Muscle layer of colon (tissue), 2 donors: ENCODE data around the gene SMIM26.

Experiments
- H3K27ac ChIP-seq: one replicate; pipeline ENCODE4 v1.7.0; 2013; ENCODE audit warnings: low read depth, mild to moderate bottlenecking, low read length, moderate library complexity
- H3K27me3 ChIP-seq, 2 donors: one replicate each; pipeline ENCODE4 v1.7.0; 2013; ENCODE audit warnings: low read length in 2 of 2, mild to moderate bottlenecking in 2 of 2; ENCODE audit not compliant: insufficient read depth in 2 of 2, control insufficient read depth in 1 of 2
- H3K36me3 ChIP-seq: one replicate; pipeline ENCODE4 v1.7.0; 2013; ENCODE audit warnings: mild to moderate bottlenecking, low read length; ENCODE audit not compliant: insufficient read depth
- H3K4me1 ChIP-seq: one replicate; pipeline ENCODE4 v1.7.0; 2013; ENCODE audit warnings: mild to moderate bottlenecking, low read length; ENCODE audit not compliant: insufficient read depth
- H3K4me3 ChIP-seq, 2 donors: one replicate each; pipeline ENCODE4 v1.7.0; 2013; ENCODE audit warnings: low read length in 2 of 2, low read depth in 1 of 2, mild to moderate bottlenecking in 1 of 2, moderate library complexity in 1 of 2
- H3K9ac ChIP-seq: one replicate; pipeline ENCODE4 v1.7.0; 2013; ENCODE audit warnings: low read length
- H3K9me3 ChIP-seq: one replicate; pipeline ENCODE4 v1.7.0; 2013; ENCODE audit warnings: mild to moderate bottlenecking, low read length
- donor health status: abdominal sarcoma.
- donor health status: Adenocarcinoma of cecum.

The SMIM26 gene

GRCh38 chr20:18537651-18538050 is 29.6 kb upstream of the SMIM26 start:
- Histone ChIP-seq H3K27me3 (no peaks in the 10 kb centered on the region), H3K36me3 (peaks cover 29% of the 10 kb centered on the region), H3K9me3 (no peaks in the 10 kb centered on the region), H3K4me1 (no peaks in the 10 kb centered on the region), H3K9ac (no peak overlapping the region), H3K4me3 (no peak overlapping the region), H3K27ac (no peak overlapping the region)

GRCh38 chr20:18541741-18542140 is 25.5 kb upstream of the SMIM26 start:
- Histone ChIP-seq H3K4me1 (no peaks in the 10 kb centered on the region), H3K27ac (no peak overlapping the region), H3K4me3 (no peak overlapping the region), H3K27me3 (no peaks in the 10 kb centered on the region), H3K36me3 (peaks cover 37% of the 10 kb centered on the region), H3K9me3 (no peaks in the 10 kb centered on the region), H3K9ac (no peak overlapping the region)

GRCh38 chr20:18543216-18543615 is 24.0 kb upstream of the SMIM26 start:
- no peak overlapping the region for H3K27ac ChIP-seq
- H3K9me3 ChIP-seq = no peaks in the 10 kb centered on the region
- H3K4me3 ChIP-seq = no peak overlapping the region
- H3K36me3 ChIP-seq = peaks cover 47% of the 10 kb centered on the region
- H3K27me3 ChIP-seq = no peaks in the 10 kb centered on the region
- H3K4me1 ChIP-seq = no peaks in the 10 kb centered on the region
- H3K9ac ChIP-seq = no peak overlapping the region

- Histone ChIP-seq H3K36me3 (peaks cover 51% of the 10 kb centered on the region), H3K27me3 (no peaks in the 10 kb centered on the region), H3K4me3 (no peak overlapping the region), H3K9ac (no peak overlapping the region), H3K9me3 (no peaks in the 10 kb centered on the region), H3K27ac (no peak overlapping the region), H3K4me1 (no peaks in the 10 kb centered on the region)
Measured at GRCh38 chr20:18543932-18544331, 23.3 kb upstream of the SMIM26 start.

GRCh38 chr20:18545566-18545965 is 21.7 kb upstream of the SMIM26 start:
- Histone ChIP-seq H3K27me3 (no peaks in the 10 kb centered on the region), H3K4me1 (no peaks in the 10 kb centered on the region), H3K9ac (no peak overlapping the region)

GRCh38 chr20:18548465-18548864 is 18.8 kb upstream of the SMIM26 start:
- Histone ChIP-seq H3K9ac (no peak overlapping the region), H3K36me3 (peaks cover 48% of the 10 kb centered on the region), H3K27me3 (no peaks in the 10 kb centered on the region), H3K4me1 (no peaks in the 10 kb centered on the region), H3K27ac (no peak overlapping the region), H3K4me3 (no peak overlapping the region), H3K9me3 (no peaks in the 10 kb centered on the region)

More at GRCh38 chr20:18545566-18545965, 21.7 kb upstream of the SMIM26 start:
- Histone ChIP-seq H3K9me3 (no peaks in the 10 kb centered on the region), H3K4me3 (no peak overlapping the region), H3K36me3 (peaks cover 50% of the 10 kb centered on the region), H3K27ac (no peak overlapping the region)

GRCh38 chr20:18553746-18554145 is 13.5 kb upstream of the SMIM26 start:
- Histone ChIP-seq H3K9me3 (no peaks in the 10 kb centered on the region), H3K36me3 (peaks cover 19% of the 10 kb centered on the region), H3K4me3 (no peak overlapping the region), H3K27ac (no peak overlapping the region), H3K27me3 (no peaks in the 10 kb centered on the region), H3K9ac (no peak overlapping the region), H3K4me1 (no peaks in the 10 kb centered on the region)

GRCh38 chr20:18567739-18568091 is 483 bp downstream of the SMIM26 start:
- Histone ChIP-seq H3K4me3 (peak overlapping the region; percentile 63 to 85), H3K9me3 (no peaks in the 10 kb centered on the region), H3K4me1 (peaks cover 8% of the 10 kb centered on the region), H3K27me3 (no peaks in the 10 kb centered on the region), H3K9ac (peak overlapping the region; percentile 83), H3K36me3 (peaks cover 12% of the 10 kb centered on the region), H3K27ac (peak overlapping the region; percentile 83)

- Histone ChIP-seq H3K4me3 (no peak overlapping the region), H3K27me3 (no peaks in the 10 kb centered on the region), H3K9ac (no peak overlapping the region), H3K27ac (no peak overlapping the region), H3K36me3 (peaks cover 12% of the 10 kb centered on the region), H3K9me3 (no peaks in the 10 kb centered on the region), H3K4me1 (peaks cover 8% of the 10 kb centered on the region)
Measured at GRCh38 chr20:18571009-18571408, 3.8 kb downstream of the SMIM26 start.

GRCh38 chr20:18571578-18571977 is 4.3 kb downstream of the SMIM26 start:
- Histone ChIP-seq H3K9me3 (no peaks in the 10 kb centered on the region), H3K4me3 (no peak overlapping the region), H3K27me3 (no peaks in the 10 kb centered on the region), H3K9ac (no peak overlapping the region), H3K4me1 (peaks cover 4% of the 10 kb centered on the region), H3K27ac (no peak overlapping the region), H3K36me3 (peaks cover 12% of the 10 kb centered on the region)

- no peaks in the 10 kb centered on the region for H3K36me3 ChIP-seq
- H3K9me3 ChIP-seq = no peaks in the 10 kb centered on the region
- no peaks in the 10 kb centered on the region for H3K4me1 ChIP-seq
- H3K27ac ChIP-seq = no peak overlapping the region
- no peak overlapping the region for H3K4me3 ChIP-seq
- no peaks in the 10 kb centered on the region for H3K27me3 ChIP-seq
- no peak overlapping the region for H3K9ac ChIP-seq
Measured at GRCh38 chr20:18577942-18578341, 10.7 kb downstream of the SMIM26 start.

- Histone ChIP-seq H3K27ac (no peak overlapping the region), H3K4me3 (no peak overlapping the region), H3K27me3 (no peaks in the 10 kb centered on the region), H3K4me1 (no peaks in the 10 kb centered on the region), H3K9me3 (no peaks in the 10 kb centered on the region), H3K36me3 (no peaks in the 10 kb centered on the region), H3K9ac (no peak overlapping the region)
Measured at GRCh38 chr20:18578581-18578980, 11.3 kb downstream of the SMIM26 start.
